DOHH2 (cell line): ENCODE data around the gene UBE2Q1.
"Not testable (repeated sequence)": the region's sequence is repeated elsewhere in the genome, so short reads cannot be mapped to it uniquely, and the experiment has no call there.

Experiments
- H3F3A ChIP-seq: fragments of 200-600 bp; sonication (generic), shearing (Covaris generic); 2 replicates; pipeline ENCODE4 v1.6.0; 2016; ENCODE audit warnings: antibody characterized with exemption, mild to moderate bottlenecking; ENCODE audit not compliant: control insufficient read depth, insufficient read depth
- H3K27ac ChIP-seq: fragments of 200-600 bp; sonication (generic); 2 replicates; pipeline ENCODE4 v1.5.1; 2014; ENCODE audit warnings: low read depth, mild to moderate bottlenecking, low read length, moderate library complexity
- H3K27me3 ChIP-seq: fragments of 200-600 bp; sonication (generic); 2 replicates; pipeline ENCODE4 v1.6.1; 2014; ENCODE audit warnings: mild to moderate bottlenecking, low read length, mixed read lengths; ENCODE audit not compliant: control insufficient read depth
- H3K36me3 ChIP-seq: fragments of 200-600 bp; sonication (generic); 2 replicates; pipeline ENCODE4 v1.6.1; 2014; ENCODE audit warnings: mild to moderate bottlenecking, low read length, moderate library complexity, mixed read lengths; ENCODE audit not compliant: control insufficient read depth
- H3K4me1 ChIP-seq: fragments of 200-600 bp; sonication (generic); 2 replicates; pipeline ENCODE4 v1.6.1; 2014; ENCODE audit warnings: mild to moderate bottlenecking, low read length, mixed read lengths; ENCODE audit not compliant: control insufficient read depth
- H3K4me2 ChIP-seq: fragments of 200-600 bp; sonication (generic); 2 replicates; pipeline ENCODE4 v1.6.0; 2014; ENCODE audit warnings: mild to moderate bottlenecking, low read length, moderate library complexity
- H3K4me3 ChIP-seq: fragments of 200-600 bp; sonication (generic); 2 replicates; pipeline ENCODE4 v1.5.1; 2014; ENCODE audit warnings: mild to moderate bottlenecking, low read length, mixed read lengths
- H3K79me2 ChIP-seq: fragments of 200-600 bp; sonication (generic); 2 replicates; pipeline ENCODE4 v1.6.1; 2014; ENCODE audit warnings: mild to moderate bottlenecking, low read length, mixed read lengths; ENCODE audit not compliant: control insufficient read depth
- H3K9me2 ChIP-seq: fragments of 200-600 bp; sonication (generic); replicated peaks from 2 replicates; pipeline ENCODE4 v1.6.1; 2014; ENCODE audit warnings: mild to moderate bottlenecking, low read length, mixed read lengths; ENCODE audit not compliant: control insufficient read depth
- H3K9me3 ChIP-seq: fragments of 200-600 bp; sonication (generic); 2 replicates; pipeline ENCODE4 v1.6.1; 2014; ENCODE audit warnings: antibody characterized with exemption, low read length, mixed read lengths; ENCODE audit not compliant: control insufficient read depth, insufficient read depth
- H4K20me1 ChIP-seq: fragments of 200-600 bp; sonication (generic); 2 replicates; pipeline ENCODE4 v1.6.0; 2014; ENCODE audit warnings: low read depth, mild to moderate bottlenecking, antibody characterized with exemption, low read length, moderate library complexity; ENCODE audit not compliant: control insufficient read depth, insufficient read depth
- CTCF ChIP-seq: fragments of 200-600 bp; sonication (generic); IDR thresholded peaks from one replicate; pipeline ENCODE4 v1.5.1; 2014; ENCODE audit warnings: antibody characterized with exemption, mild to moderate bottlenecking, low read depth, low read length; ENCODE audit not compliant: poor library complexity, severe bottlenecking
- EZH2phosphoT487 ChIP-seq: fragments of 200-600 bp; sonication (generic); IDR thresholded peaks from 2 replicates; pipeline ENCODE4 v1.6.1; 2017; ENCODE audit warnings: borderline replicate concordance, mild to moderate bottlenecking, antibody characterized with exemption, low read length, moderate library complexity, mixed read lengths

Gene UBE2Q1

GRCh38 chr1:154539486-154540483 is 18.7 kb downstream of the UBE2Q1 start:
- H3K36me3 ChIP-seq: no peaks in the 10 kb centered on the region
- no peaks in the 10 kb centered on the region for H3F3A ChIP-seq
- no peak overlapping the region for H3K27ac ChIP-seq
- H3K4me2 ChIP-seq: no peak overlapping the region
- no peak overlapping the region for H3K4me3 ChIP-seq
- TF ChIP-seq EZH2phosphoT487 (no peak), CTCF (no peak)
- peaks cover 18% of the 10 kb centered on the region; the same call in 1 of the 2 replicates for H3K27me3 ChIP-seq
- H3K4me1 ChIP-seq: no peaks in the 10 kb centered on the region
- H3K9me3 ChIP-seq: no peaks in the 10 kb centered on the region
- no peaks in the 10 kb centered on the region for H4K20me1 ChIP-seq
- no peaks in the 10 kb centered on the region for H3K79me2 ChIP-seq
- H3K9me2 ChIP-seq: no peaks in the 10 kb centered on the region

- H3K9me2 ChIP-seq: no peaks in the 10 kb centered on the region
- H3F3A ChIP-seq: no peaks in the 10 kb centered on the region
- H3K4me3 ChIP-seq: no peak overlapping the region
- no peaks in the 10 kb centered on the region for H3K36me3 ChIP-seq
- H3K4me2 ChIP-seq: no peak overlapping the region
- no peaks in the 10 kb centered on the region for H3K79me2 ChIP-seq
- no peaks in the 10 kb centered on the region for H4K20me1 ChIP-seq
- no peak overlapping the region for H3K27ac ChIP-seq
- H3K9me3 ChIP-seq: no peaks in the 10 kb centered on the region
- no peak for TF ChIP-seq EZH2phosphoT487
- no peak for TF ChIP-seq CTCF
- H3K4me1 ChIP-seq: no peaks in the 10 kb centered on the region
- peaks cover 11% of the 10 kb centered on the region; the same call in 1 of the 2 replicates for H3K27me3 ChIP-seq
Measured at GRCh38 chr1:154536570-154536969, 21.9 kb downstream of the UBE2Q1 start.

GRCh38 chr1:154533952-154534844 is 24.3 kb downstream of the UBE2Q1 start:
- no peaks in the 10 kb centered on the region for H3K9me3 ChIP-seq
- TF ChIP-seq CTCF (peak; percentile 53), EZH2phosphoT487 (no peak)
- 0 out of 2 replicates have a peak, but pooled peaks cover 3% of the 10 kb centered on the region for H3K27me3 ChIP-seq
- H4K20me1 ChIP-seq: no peaks in the 10 kb centered on the region
- H3K9me2 ChIP-seq: no peaks in the 10 kb centered on the region
- no peaks in the 10 kb centered on the region for H3F3A ChIP-seq
- no peak overlapping the region for H3K4me3 ChIP-seq
- no peaks in the 10 kb centered on the region for H3K79me2 ChIP-seq
- H3K27ac ChIP-seq: no peak overlapping the region
- H3K4me1 ChIP-seq: no peaks in the 10 kb centered on the region
- no peak overlapping the region for H3K4me2 ChIP-seq
- H3K36me3 ChIP-seq: no peaks in the 10 kb centered on the region

GRCh38 chr1:154531950-154532349 is 26.5 kb downstream of the UBE2Q1 start:
- not testable (repeated sequence) for H4K20me1 ChIP-seq, H3K27ac ChIP-seq, H3K36me3 ChIP-seq, H3K27me3 ChIP-seq, H3K79me2 ChIP-seq, H3K9me2 ChIP-seq, H3K4me2 ChIP-seq, H3K4me1 ChIP-seq, H3F3A ChIP-seq, H3K4me3 ChIP-seq, H3K9me3 ChIP-seq
